NCI-H460 (cell line): Measurements from ENCODE around the gene LYPLA2. TPM values are rescaled to one million over a fixed set of nuclear protein-coding genes. Genes with fewer than 3 reads are reported as not detected.
"Not testable (repeated sequence)": the region's sequence is repeated elsewhere in the genome, so short reads cannot be mapped to it uniquely, and the experiment has no call there.

Experiments used
- DNase-seq: peaks from one replicate; pipeline ENCODE4 v3.0.0-alpha.2; 2016; ENCODE audit warnings: low read depth; ENCODE audit errors: extremely low read depth
- total RNA-seq: library from RNA; depleted of rRNA; stranded (reverse); fragments of >200 nt; shearing (Covaris generic); gene quantifications from 2 replicates; pipeline ENCODE4 v1.2.3, GENCODE V29; 2014; rRNA removed

The LYPLA2 gene
- total RNA-seq, 1 experiment from 2014 or later: 50.8 TPM

- DNase-seq: no peak
These were observed 35.0 kb downstream of the LYPLA2 start for GRCh38 chr1:23825762-23826522.

- not testable (repeated sequence) for DNase-seq
These were observed 35.6 kb downstream of the LYPLA2 start for GRCh38 chr1:23826590-23826989.

- no peak for DNase-seq
These were observed 36.8 kb downstream of the LYPLA2 start for GRCh38 chr1:23827717-23828116.

- not testable (repeated sequence) for DNase-seq
These were observed 43.2 kb downstream of the LYPLA2 start for GRCh38 chr1:23834156-23834555.

- no peak for DNase-seq
These were observed 45.1 kb downstream of the LYPLA2 start for GRCh38 chr1:23836037-23836436.

GRCh38 chr1:23837908-23838307, 47.0 kb downstream of the LYPLA2 start:
- DNase-seq: no peak

- DNase-seq: peak; percentile 24
These were observed 47.5 kb downstream of the LYPLA2 start for GRCh38 chr1:23838401-23838866.

- DNase-seq: no peak
These were observed 52.7 kb downstream of the LYPLA2 start for GRCh38 chr1:23843644-23844043.

Other genes with a start within 250 kb of the LYPLA2 start
- 53.6 and 68.8 TPM in 2 replicates for gene ID3, start 231.6 kb upstream of the LYPLA2 start, total RNA-seq
- 2,020 and 2,371 TPM in 2 replicates for gene RPL11, start 99.3 kb upstream of the LYPLA2 start, total RNA-seq
- 29.5 and 31.1 TPM in 2 replicates for gene ELOA, start 47.7 kb upstream of the LYPLA2 start, total RNA-seq
- 40.1 TPM in 2 replicates for gene PITHD1, start 12.7 kb upstream of the LYPLA2 start, total RNA-seq
- 36.2 and 37.2 TPM in 2 replicates for gene GALE, start 9.6 kb downstream of the LYPLA2 start, total RNA-seq
- 29.1 and 30.0 TPM in 2 replicates for gene HMGCL, start 34.3 kb downstream of the LYPLA2 start, total RNA-seq
- gene FUCA1, start 77.1 kb downstream of the LYPLA2 start, total RNA-seq: 16.6 and 17.1 TPM in 2 replicates
- not detected in 2 replicates for gene CNR2, start 122.2 kb downstream of the LYPLA2 start, total RNA-seq
- 74.6 and 84.0 TPM in 2 replicates for gene PNRC2, start 168.7 kb downstream of the LYPLA2 start, total RNA-seq
- gene SRSF10, start 189.2 kb downstream of the LYPLA2 start, total RNA-seq: 79.1 and 90.5 TPM in 2 replicates